Measurements from ENCODE around the gene SLAMF7.

SLAMF7 gene

DNA sequence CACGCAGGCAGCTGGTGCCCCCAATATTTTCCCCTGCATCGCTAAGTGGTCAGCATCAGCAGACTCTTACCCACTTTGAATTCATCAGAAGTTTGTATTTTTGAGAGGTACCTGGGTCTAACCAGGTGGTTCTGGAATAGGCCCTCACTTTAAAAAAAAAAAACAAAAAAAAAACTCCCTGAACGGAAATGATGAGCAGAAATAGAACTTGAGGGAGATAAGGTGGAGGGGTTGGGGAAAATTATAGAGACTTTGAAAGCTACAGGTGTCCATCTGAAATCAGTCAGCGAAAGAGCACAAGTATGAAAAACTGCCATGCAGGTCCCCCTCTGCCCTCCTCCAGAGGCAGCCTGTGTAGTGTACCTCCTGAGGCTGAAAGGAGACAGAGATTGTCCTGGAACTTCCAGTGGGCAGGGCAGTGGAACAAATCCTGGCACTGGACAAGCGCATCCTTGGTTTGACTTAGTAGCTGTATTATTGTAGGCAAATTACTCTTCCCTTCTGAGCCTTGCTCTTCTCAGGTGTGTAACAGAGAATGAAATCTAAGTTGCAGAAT, 1.2 kb downstream of the SLAMF7 start:
- H3K4me3 ChIP-seq (replicated peaks; ENCODE audit: low read depth, low read length), result no peak overlapping the region
- TF ChIP-seq CTCF (IDR thresholded peaks at IDR 0.05; ENCODE audit: low read length, missing control alignments), result no peak
- no peak for DNase-seq (ENCODE audit: low read depth)

DNA sequence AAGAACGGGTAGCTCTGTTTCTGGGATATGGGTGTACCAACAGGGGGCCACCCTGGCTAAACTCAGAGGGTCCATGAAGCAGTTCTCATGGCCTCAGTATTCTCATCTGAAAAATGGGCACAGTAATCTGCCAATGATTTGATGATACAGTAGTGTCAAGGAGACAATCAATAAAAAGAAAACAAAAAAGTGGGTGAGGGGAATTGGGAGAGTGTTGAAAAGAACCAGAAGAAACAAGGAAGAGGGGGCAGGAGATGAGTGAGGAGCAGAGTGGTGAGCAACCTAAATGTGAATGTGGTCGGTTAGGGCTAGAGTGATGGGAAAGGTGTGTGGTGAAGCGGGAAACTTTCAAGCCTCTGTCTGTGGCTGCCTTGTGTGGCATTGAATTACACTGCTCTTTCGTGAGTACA, 2.0 kb downstream of the SLAMF7 start:
- no peak for TF ChIP-seq CTCF (IDR thresholded peaks at IDR 0.05; ENCODE audit: low read length, missing control alignments)
- no peak for DNase-seq (ENCODE audit: low read depth)
- no peak overlapping the region for H3K4me3 ChIP-seq (replicated peaks; ENCODE audit: low read depth, low read length)

DNA sequence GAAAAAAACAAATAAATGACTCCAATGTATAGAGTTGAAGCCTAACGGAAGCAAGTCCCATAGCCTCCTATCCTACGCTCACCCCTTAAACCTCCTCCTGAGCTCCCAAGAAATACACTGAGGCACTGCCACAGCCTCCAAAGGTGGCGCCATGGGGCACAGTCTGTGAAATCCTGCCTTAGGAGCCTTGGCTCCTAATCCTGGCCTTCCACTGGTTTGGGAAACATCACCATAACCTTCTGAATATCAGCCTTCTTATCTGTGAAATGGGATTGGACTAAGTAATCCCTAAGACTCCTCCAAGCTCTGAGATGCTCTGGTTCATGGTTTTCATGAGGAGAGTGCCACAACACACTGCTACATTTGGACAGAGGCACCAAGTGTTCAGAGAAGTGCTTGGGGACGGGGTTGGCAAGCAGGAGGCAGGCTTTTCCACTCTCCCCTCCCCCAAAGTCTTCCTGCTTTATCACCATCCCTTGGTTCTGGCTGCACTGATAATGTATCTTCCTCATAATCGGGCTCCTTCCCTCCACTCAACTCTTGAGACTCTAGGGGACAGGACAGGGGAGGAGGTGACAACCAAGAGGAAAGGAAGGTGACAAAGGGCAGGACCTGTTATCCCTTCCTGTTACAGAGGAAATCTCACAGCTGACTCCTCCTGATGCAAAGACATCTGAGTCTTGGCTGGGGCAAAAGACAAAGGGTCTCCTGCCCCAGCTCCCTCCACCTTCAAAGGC, 2.7 kb downstream of the SLAMF7 start:
- no peak for TF ChIP-seq CTCF (IDR thresholded peaks at IDR 0.05; ENCODE audit: low read length, missing control alignments)
- no peak for DNase-seq (ENCODE audit: low read depth)
- H3K4me3 ChIP-seq (replicated peaks; ENCODE audit: low read depth, low read length), result no peak overlapping the region

DNA sequence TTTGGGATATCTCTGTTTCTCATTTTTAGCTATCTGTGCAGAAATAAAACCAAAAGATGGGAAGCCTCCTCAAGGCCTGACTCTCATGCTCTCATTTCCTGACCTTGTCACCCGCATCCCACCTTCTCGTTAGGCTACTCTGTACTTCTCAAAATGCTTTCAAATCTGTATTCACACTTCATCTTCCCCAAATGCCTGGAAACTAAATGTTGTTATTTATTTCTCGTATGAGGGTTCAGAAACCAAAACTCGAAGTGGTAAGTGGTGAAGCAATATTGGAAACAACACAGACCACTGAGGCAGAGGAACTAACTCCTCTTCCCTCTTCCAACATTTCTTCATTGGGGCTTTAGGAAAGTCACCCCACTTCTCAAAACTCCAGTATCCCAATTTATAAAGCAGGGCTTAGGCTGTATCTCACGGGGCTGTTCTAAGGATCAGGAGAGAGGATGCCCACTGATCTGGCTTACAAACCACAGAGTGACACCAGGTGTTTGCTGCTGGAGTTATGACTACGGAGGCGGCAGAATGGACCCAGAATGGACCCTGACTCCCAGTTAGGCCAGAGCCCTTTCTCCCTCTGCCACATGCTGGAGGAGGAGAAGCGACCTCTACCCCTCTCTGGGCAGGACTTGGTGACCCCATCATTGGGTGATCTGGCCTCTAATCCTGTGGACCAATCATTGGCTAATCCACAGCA, 3.5 kb downstream of the SLAMF7 start:
- no peak for TF ChIP-seq CTCF (IDR thresholded peaks at IDR 0.05; ENCODE audit: low read length, missing control alignments)
- DNase-seq (ENCODE audit: low read depth), result no peak
- no peak overlapping the region for H3K4me3 ChIP-seq (replicated peaks; ENCODE audit: low read depth, low read length)

- no peak for TF ChIP-seq CTCF (IDR thresholded peaks at IDR 0.05; ENCODE audit: low read length, missing control alignments)
- DNase-seq (ENCODE audit: low read depth), result no peak
- H3K4me3 ChIP-seq (replicated peaks; ENCODE audit: low read depth, low read length), result no peak overlapping the region
These were observed 4.2 kb downstream of the SLAMF7 start for GRCh38 chr1:160743266-160743665.

- no peak for DNase-seq (ENCODE audit: low read depth)
- TF ChIP-seq CTCF (IDR thresholded peaks at IDR 0.05; ENCODE audit: low read length, missing control alignments), result no peak
- no peak overlapping the region for H3K4me3 ChIP-seq (replicated peaks; ENCODE audit: low read depth, low read length)
These were observed 5.3 kb downstream of the SLAMF7 start for GRCh38 chr1:160744199-160744851.

Data from fibroblast of pulmonary artery (primary cell).